WTC11 (cell line): ENCODE results near the gene HNRNPAB. TPM values are rescaled to one million over a fixed set of nuclear protein-coding genes. Genes with fewer than 3 reads are reported as not detected.

Source experiments
- ATAC-seq: fragments of 200-7000 bp; cut with Tn5 transposase; 2 replicates; pipeline ENCODE4 v1.10.0; 2021; ENCODE audit warnings: mild to moderate bottlenecking, moderate library complexity
- CTCF ChIA-PET: fragments of 300-600 bp; sonication (Branson Sonifier 250); formaldehyde crosslinking; loops from one replicate; lab custom pipeline; 2021; ENCODE audit warnings: antibody characterized with exemption; lab: Charles Lee
- POLR2A ChIA-PET: fragments of 350-600 bp; sonication (Branson Sonifier 250); formaldehyde crosslinking; loops from one replicate; lab custom pipeline; 2021; ENCODE audit warnings: antibody characterized with exemption; lab: Charles Lee
- DNase-seq: peaks from one replicate; pipeline ENCODE4 v3.0.0; 2021; ENCODE audit warnings: low spot score
- H3K27ac Mint-ChIP-seq: 2 replicates; pipeline ENCODE4 v1.8.0; 2021; ENCODE audit warnings: mixed read lengths
- H3K27me3 Mint-ChIP-seq: 2 replicates; pipeline ENCODE4 v1.8.0; 2021; ENCODE audit warnings: low read depth, mild to moderate bottlenecking, moderate library complexity, mixed read lengths
- H3K36me3 Mint-ChIP-seq: 2 replicates; pipeline ENCODE4 v1.8.0; 2021; ENCODE audit warnings: mixed read lengths
- H3K4me1 Mint-ChIP-seq: 2 replicates; pipeline ENCODE4 v1.8.0; 2022; ENCODE audit warnings: mixed read lengths
- H3K4me3 Mint-ChIP-seq: 2 replicates; pipeline ENCODE4 v1.8.0; 2021; ENCODE audit warnings: mild to moderate bottlenecking, moderate library complexity, mixed read lengths
- H3K9me3 Mint-ChIP-seq: 2 replicates; pipeline ENCODE4 v1.8.0; 2021; ENCODE audit warnings: mixed read lengths
- AR ChIP-seq: fragments of 250-450 bp; sonication (Bioruptor Pico); IDR thresholded peaks from 2 replicates; pipeline ENCODE4 v1.9.0; 2021; ENCODE audit warnings: mild to moderate bottlenecking
- ATF2 ChIP-seq: sonication (generic); formaldehyde crosslinking; IDR thresholded peaks from 2 replicates; pipeline ENCODE4 v1.8.1; 2022; ENCODE audit warnings: low read depth, missing genetic modification reagents, borderline replicate concordance
- E2F4 ChIP-seq: sonication (generic); formaldehyde crosslinking; IDR thresholded peaks from 2 replicates; pipeline ENCODE4 v1.8.1; 2022; ENCODE audit warnings: low read depth, mild to moderate bottlenecking, moderate library complexity, missing genetic modification reagents, borderline replicate concordance
- EMX1 ChIP-seq: fragments of 250-450 bp; sonication (Bioruptor Pico); IDR thresholded peaks from 2 replicates; pipeline ENCODE4 v1.8.0; 2021; ENCODE audit warnings: mild to moderate bottlenecking
- FOXJ3 ChIP-seq: sonication (generic); formaldehyde crosslinking; IDR thresholded peaks from 2 replicates; pipeline ENCODE4 v1.9.0; 2021; ENCODE audit warnings: missing genetic modification reagents, mild to moderate bottlenecking, borderline replicate concordance
- GABPB1 ChIP-seq: sonication (generic); formaldehyde crosslinking; IDR thresholded peaks from 2 replicates; pipeline ENCODE4 v1.8.1; 2023; ENCODE audit warnings: mild to moderate bottlenecking, missing genetic modification reagents
- GRHL2 ChIP-seq: fragments of 250-450 bp; sonication (Bioruptor Pico); IDR thresholded peaks from 2 replicates; pipeline ENCODE4 v1.8.0; 2022; ENCODE audit warnings: mild to moderate bottlenecking, moderate library complexity; ENCODE audit not compliant: insufficient replicate concordance, severe bottlenecking
- JUN ChIP-seq: sonication (generic); formaldehyde crosslinking; IDR thresholded peaks from 2 replicates; pipeline ENCODE4 v1.8.0; 2023; ENCODE audit warnings: mild to moderate bottlenecking, missing genetic modification reagents
- NFATC4 ChIP-seq: fragments of 250-450 bp; sonication (Bioruptor Pico); IDR thresholded peaks from 2 replicates; pipeline ENCODE4 v1.9.0; 2021; ENCODE audit warnings: mild to moderate bottlenecking
- RELA ChIP-seq: sonication (generic); formaldehyde crosslinking; IDR thresholded peaks from 2 replicates; pipeline ENCODE4 v1.8.1; 2022; ENCODE audit warnings: missing genetic modification reagents, mild to moderate bottlenecking, borderline replicate concordance
- SMAD3 ChIP-seq: sonication (generic); formaldehyde crosslinking; IDR thresholded peaks from 2 replicates; pipeline ENCODE4 v1.8.0; 2022; ENCODE audit warnings: missing genetic modification reagents, mild to moderate bottlenecking, borderline replicate concordance
- STAT6 ChIP-seq: sonication (generic); formaldehyde crosslinking; conservative IDR thresholded peaks from 2 replicates; pipeline ENCODE4 v1.8.1; 2023; ENCODE audit warnings: mild to moderate bottlenecking, low read depth, missing genetic modification reagents, moderate library complexity
- TEAD4 ChIP-seq: sonication (generic); formaldehyde crosslinking; IDR thresholded peaks from 2 replicates; pipeline ENCODE4 v1.8.0; 2022; ENCODE audit warnings: mild to moderate bottlenecking, missing genetic modification reagents
- ZBTB43 ChIP-seq: sonication (generic); formaldehyde crosslinking; IDR thresholded peaks from 2 replicates; pipeline ENCODE4 v1.8.1; 2023; ENCODE audit warnings: mild to moderate bottlenecking, missing genetic modification reagents
- ZNF396 ChIP-seq: fragments of 250-450 bp; sonication (Bioruptor Pico); IDR thresholded peaks from 2 replicates; pipeline ENCODE4 v1.8.0; 2021; ENCODE audit warnings: mild to moderate bottlenecking, moderate library complexity, borderline replicate concordance
- ZNF425 ChIP-seq: fragments of 250-450 bp; sonication (Bioruptor Pico); conservative IDR thresholded peaks from 2 replicates; pipeline ENCODE4 v1.9.0; 2021; ENCODE audit warnings: mild to moderate bottlenecking
- total RNA-seq: library from RNA; stranded (reverse); gene quantifications from 3 replicates; pipeline ENCODE4 v1.2.3, GENCODE V29; 2021
- TF ChIP-seq, protein P1 (sequence below): sonication (generic); formaldehyde crosslinking; IDR thresholded peaks from 2 replicates; pipeline ENCODE4 v1.8.0; 2023; ENCODE audit warnings: missing genetic modification reagents
- TF ChIP-seq, protein P2 (sequence below): sonication (generic); formaldehyde crosslinking; IDR thresholded peaks from 2 replicates; pipeline ENCODE4 v1.8.0; 2023; ENCODE audit warnings: mild to moderate bottlenecking, missing genetic modification reagents

Gene HNRNPAB
- total RNA-seq, 1 experiment from 2014 or later: 457 TPM

- TF ChIP-seq AR (CRISPR knock-in tag) (0 out of 2 replicates have a peak, but pooled peaks have one; percentile 66), EMX1 (CRISPR knock-in tag) (peak; percentile 54; the same call in 1 of the 2 replicates), NFATC4 (peak; percentile 70; the same call in 1 of the 2 replicates), E2F4 (CRISPR knock-in tag) (no peak), ATF2 (no peak)
Observed at GRCh38 chr5:178214160-178214803, 9.9 kb downstream of the HNRNPAB start (continued).

DNA sequence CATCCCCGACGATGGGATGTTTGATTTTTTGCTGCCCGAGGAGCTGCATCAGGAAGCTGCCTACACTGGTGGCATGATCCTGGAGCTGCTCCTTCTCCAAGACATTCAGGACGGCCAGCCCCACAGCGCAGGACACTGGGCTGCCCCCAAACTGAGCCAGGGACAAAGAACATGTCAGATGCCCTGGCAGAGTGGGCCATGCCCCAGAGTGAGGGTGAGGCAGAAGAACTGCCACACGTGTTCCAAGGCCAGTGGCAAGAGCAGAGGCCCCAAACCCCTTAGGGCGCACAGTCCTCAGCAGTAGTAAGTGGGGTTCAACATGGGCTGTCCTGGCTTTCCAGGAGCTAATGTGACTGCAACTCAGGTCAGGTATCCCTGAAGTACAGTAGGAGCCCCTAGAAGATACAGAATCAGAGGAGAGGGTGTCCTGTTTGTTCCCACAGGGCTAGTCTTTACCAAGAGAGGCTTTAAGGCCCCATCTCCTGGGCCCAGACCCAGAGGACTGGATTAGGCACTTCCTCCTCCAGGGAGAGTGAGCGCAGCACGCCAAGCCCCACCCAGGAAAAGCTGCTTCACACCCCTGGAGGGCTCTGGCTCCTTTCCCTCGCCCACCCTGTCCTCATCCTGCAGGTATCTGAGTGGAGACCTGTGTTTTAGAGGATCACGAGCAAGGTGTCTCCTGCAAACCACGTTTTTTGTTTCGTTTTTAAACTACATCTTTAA, 11.1 kb downstream of the HNRNPAB start:
- no peak for ATAC-seq
- H3K4me1 Mint-ChIP-seq: peaks cover 13% of the 10 kb centered on the region
- no peak overlapping the region for H3K27ac Mint-ChIP-seq
- no peak for DNase-seq
- peaks cover 73% of the 10 kb centered on the region for H3K36me3 Mint-ChIP-seq
- ChIA-PET CTCF (interaction anchor here (1.0 to 1.9 kb wide), 3 partner anchors 8 to 139 kb away, joined by 4 to 6 read pairs (median 5); no protein-coding TSS in a partner anchor), POLR2A (interaction anchor here (1.0 kb wide), 1 partner anchor 11 kb away, joined by 4 read pairs; the partner anchor contains the start of gene HNRNPAB)
- no peaks in the 10 kb centered on the region for H3K27me3 Mint-ChIP-seq
- H3K4me3 Mint-ChIP-seq: no peak overlapping the region
- no peaks in the 10 kb centered on the region; the same call in 1 of the 2 replicates for H3K9me3 Mint-ChIP-seq
- TF ChIP-seq, protein P1, sequence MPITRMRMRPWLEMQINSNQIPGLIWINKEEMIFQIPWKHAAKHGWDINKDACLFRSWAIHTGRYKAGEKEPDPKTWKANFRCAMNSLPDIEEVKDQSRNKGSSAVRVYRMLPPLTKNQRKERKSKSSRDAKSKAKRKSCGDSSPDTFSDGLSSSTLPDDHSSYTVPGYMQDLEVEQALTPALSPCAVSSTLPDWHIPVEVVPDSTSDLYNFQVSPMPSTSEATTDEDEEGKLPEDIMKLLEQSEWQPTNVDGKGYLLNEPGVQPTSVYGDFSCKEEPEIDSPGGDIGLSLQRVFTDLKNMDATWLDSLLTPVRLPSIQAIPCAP (CRISPR knock-in tag): no peak
- TF ChIP-seq ZNF425 (CRISPR knock-in tag) (no peak), GRHL2 (no peak), RELA (no peak), TEAD4 (no peak), FOXJ3 (CRISPR knock-in tag) (no peak), GABPB1 (CRISPR knock-in tag) (no peak), STAT6 (CRISPR knock-in tag) (no peak), JUN (CRISPR knock-in tag) (no peak), SMAD3 (CRISPR knock-in tag) (no peak), ZBTB43 (CRISPR knock-in tag) (no peak), ZNF396 (CRISPR knock-in tag) (no peak)
- TF ChIP-seq, protein P2, sequence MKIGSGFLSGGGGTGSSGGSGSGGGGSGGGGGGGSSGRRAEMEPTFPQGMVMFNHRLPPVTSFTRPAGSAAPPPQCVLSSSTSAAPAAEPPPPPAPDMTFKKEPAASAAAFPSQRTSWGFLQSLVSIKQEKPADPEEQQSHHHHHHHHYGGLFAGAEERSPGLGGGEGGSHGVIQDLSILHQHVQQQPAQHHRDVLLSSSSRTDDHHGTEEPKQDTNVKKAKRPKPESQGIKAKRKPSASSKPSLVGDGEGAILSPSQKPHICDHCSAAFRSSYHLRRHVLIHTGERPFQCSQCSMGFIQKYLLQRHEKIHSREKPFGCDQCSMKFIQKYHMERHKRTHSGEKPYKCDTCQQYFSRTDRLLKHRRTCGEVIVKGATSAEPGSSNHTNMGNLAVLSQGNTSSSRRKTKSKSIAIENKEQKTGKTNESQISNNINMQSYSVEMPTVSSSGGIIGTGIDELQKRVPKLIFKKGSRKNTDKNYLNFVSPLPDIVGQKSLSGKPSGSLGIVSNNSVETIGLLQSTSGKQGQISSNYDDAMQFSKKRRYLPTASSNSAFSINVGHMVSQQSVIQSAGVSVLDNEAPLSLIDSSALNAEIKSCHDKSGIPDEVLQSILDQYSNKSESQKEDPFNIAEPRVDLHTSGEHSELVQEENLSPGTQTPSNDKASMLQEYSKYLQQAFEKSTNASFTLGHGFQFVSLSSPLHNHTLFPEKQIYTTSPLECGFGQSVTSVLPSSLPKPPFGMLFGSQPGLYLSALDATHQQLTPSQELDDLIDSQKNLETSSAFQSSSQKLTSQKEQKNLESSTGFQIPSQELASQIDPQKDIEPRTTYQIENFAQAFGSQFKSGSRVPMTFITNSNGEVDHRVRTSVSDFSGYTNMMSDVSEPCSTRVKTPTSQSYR (CRISPR knock-in tag): no peak
